ENCODE data around the gene CEP95.
"Not testable (repeated sequence)": the region's sequence is repeated elsewhere in the genome, so short reads cannot be mapped to it uniquely, and the experiment has no call there.

The CEP95 gene, protein sequence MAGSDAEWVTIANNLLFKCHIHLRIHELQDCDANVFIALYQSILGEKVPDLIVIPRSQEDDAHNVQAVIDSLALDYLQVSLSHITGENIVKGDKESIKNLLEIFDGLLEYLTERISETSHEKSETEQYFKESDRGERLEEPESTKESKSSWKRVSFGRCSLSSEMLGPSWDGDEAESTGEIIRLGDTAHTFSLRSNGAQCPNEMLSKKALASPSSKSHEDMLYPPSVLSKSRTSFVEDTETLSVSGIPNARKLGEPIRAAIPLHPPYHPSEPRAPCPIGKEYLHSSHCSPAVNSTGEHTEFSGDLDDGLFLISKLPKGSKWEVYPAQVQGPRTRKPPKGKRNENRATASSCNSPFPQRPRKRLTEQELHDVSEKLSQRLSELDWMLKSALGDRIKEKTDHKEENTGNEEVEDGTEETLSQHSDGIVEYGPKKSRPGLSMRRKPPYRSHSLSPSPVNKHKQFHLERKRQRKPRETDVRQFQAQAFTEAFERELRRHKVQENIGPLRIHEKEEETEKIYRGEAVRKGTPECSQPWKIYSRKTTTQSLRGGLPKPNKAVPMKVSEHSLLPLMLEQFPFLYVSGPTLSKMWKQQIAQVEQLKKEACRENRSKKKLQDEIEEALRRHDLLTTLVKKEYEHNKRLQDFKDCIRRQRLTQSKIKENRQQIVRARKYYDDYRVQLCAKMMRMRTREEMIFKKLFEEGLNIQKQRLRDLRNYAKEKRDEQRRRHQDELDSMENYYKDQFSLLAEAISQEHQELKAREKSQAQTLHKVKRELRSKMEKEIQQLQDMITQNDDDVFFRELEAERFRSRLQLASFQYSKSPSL

GRCh38 chr17:64506576-64507412 is at the start of gene CEP95:
TSS of gene CEP95 (plus strand) at chr17:64506977. CDS start at chr17:64507098, 121 bp downstream.
- DNase-seq: peak; percentile 97

- no peak for DNase-seq
Observed at GRCh38 chr17:64457156-64457555, 49.6 kb upstream of the CEP95 start.

DNA sequence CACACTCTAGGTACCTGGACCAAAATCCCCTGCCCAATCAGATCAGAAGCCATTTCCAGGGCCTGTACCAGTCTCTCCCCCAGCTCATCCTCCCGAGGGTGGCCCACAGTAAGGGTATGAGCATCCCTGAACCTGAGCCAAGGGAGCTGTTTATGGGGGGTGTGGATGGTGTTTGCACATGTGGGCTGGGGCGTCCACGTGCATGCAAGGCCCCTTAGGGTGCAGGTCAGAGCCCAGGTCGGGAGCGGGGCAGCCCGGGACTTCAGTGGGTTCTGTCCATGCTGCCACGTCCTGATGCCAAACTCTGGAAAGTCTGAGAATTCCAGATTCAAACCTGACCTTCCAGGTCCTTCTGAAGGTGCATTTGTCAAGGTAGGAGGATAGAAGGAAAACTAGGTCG is 48.0 kb upstream of the CEP95 start:
- no peak for DNase-seq

DNA sequence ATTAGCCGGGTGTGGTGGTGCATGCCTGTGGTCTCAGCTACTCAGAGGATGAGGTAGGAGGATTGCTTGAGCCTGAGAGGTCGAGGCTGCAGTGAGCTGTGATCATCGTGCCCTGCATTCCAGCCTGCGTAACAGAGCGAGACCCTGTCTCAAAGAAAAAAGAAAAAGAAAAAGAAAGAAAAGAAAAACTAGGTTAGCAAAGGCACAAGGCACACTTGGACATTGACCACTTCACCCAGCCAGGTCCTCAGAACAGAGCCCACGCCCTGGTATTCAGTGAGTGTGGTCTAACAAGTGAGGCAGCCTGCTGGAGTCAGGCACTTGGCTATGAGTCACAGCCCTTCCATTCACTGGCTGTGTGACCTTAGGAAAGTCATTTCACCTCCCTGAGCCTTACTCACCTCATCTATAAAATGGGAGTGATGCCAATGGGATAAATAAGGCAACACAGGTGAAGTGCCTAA is 47.5 kb upstream of the CEP95 start:
- DNase-seq: no peak

GRCh38 chr17:64459818-64460217 is 47.0 kb upstream of the CEP95 start:
- not testable (repeated sequence) for DNase-seq

GRCh38 chr17:64460955-64461354 is 45.8 kb upstream of the CEP95 start:
- DNase-seq: no peak

GRCh38 chr17:64461788-64462187 is 45.0 kb upstream of the CEP95 start:
- DNase-seq: no peak

- no peak for DNase-seq
Observed at GRCh38 chr17:64466019-64466735, 40.6 kb upstream of the CEP95 start.

DNA sequence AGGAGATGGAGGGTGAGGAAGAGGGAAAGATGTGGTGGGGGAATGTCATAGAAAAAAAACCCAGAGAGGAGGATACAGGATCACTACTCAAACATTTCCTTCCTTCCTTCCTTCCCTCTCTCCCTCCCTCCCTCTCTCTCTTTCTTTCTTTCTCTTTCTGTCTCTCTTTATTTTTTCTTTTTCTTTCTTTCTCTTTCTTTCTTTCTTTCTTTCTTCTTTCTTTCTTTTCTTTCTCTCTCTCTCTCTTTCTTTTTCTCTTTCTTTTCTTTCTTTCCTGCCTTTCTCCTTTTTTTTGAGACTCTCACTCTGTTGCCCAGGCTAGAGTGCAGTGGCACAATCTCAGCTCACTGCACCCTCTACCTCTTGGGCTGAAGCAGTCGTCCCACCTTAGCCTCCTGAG is 39.9 kb upstream of the CEP95 start:
- DNase-seq: not testable (repeated sequence)

DNA sequence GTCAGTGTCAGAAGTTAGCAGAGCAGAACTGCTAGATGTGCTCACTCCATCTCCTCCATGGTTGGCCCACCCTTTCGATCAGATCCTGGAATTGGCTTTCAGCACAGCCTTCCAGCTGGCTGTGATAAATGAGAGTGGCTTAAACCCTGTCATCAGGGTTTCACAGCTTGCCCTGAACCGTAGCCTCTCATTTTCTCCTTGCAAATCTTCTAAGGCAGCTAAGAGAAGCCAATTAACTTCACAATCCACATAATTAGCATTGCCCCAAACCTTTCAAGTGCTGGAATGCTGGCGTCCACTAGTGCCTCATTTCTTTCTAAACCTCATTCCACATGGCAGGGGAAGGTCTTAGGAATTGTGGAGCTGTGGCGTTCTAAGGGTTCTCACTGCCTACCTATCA is 36.2 kb upstream of the CEP95 start:
- no peak for DNase-seq

GRCh38 chr17:64471440-64471839 is 35.3 kb upstream of the CEP95 start:
- DNase-seq: no peak

GRCh38 chr17:64472564-64472963 is 34.2 kb upstream of the CEP95 start:
- no peak for DNase-seq

DNA sequence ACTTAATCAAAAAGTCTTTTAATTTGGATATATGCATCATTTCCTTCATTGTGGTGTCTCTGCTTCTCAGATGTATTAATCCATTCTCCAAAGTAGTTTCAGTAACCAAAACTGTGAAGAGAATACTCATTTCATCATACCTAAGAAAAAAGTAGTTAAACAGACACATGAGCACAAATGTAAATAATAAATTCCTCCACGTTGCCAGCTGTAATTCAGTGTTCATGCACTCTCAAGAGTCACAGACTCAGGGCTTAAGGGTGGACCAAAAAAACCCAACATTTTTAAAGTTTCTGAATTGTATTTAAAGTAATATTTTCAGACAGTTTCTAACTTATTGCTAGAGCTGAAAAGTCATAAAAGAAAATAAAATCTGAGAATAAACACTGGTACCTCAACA is 28.9 kb upstream of the CEP95 start:
- DNase-seq: no peak

DNA sequence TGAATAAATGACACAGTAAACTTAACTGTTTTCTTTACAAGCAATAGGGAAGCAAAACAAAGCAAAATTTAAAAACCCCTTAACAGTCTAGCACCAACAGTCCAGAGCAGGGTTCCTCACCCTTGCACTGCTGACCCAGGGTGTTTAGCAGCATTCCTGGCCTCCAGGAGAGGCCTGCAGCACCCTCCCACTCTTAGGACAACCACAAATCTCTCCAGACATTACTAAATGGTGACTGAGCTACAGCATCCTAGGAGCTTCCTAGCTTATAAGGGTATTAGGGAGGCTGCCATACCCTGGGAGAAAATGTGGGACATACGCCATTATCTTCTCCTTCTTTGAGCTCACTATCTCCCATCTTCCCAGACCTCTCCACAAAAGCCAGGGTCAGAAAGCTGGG is 25.8 kb upstream of the CEP95 start:
- no peak for DNase-seq

- DNase-seq: no peak
Observed at GRCh38 chr17:64484380-64484779, 22.4 kb upstream of the CEP95 start.

DNA sequence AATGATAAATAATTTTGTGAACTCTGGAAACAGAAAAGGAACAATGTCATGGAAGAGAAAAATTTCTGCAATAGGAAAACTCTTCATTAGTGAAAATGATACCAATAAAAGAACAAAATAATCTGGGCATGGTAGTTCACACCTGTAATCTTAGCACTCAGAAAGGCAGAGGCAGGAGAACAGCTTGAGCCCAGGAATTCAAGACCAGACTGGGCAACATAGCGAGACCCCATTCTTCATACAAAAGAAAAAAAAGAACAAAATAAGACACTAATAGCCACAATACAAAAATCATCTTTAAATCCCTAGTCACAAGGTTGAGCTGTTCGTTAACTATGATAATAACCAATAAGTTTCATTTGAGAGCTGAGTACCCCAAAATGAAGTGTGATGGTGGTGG is 18.5 kb upstream of the CEP95 start:
- no peak for DNase-seq

DNA sequence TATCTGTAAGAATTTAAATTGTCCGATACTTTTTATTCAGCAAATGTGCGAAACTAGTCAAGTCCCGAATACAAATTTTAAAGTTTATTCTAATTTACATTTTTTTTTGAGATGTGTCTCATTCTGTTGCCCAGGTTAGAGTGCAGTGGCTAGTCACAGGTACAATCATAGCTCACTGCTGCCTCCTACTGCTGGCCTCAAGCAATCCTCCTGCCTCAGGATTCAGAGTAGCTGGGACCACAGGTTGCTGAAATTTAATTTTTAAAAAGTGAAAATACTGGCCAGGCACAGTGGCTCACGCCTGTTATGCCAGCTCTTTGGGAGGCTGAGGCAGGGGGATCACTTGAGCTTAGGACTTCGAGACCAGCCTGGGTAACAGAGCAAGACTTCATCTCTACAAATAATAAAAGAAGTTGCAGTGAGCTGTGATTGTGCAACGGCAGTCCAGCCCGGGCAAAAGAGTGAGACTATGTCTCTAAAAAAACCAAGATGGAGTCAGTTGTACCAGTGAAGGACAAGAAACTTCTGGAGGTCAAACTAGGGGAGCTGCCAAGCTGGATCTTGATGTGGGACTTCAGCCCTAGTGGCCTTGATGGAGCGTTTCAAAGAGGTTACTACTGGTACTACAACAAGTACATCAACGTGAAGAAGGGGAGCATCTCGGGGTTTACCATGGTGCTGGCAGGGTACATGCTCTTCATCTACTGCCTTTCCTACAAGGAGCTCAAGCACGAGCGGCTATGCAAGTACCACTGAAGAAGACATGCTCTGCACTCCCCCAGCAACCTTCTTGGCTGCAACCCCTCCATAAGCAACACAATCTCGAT is 15.5 kb upstream of the CEP95 start:
- DNase-seq: peak; percentile 66

DNA sequence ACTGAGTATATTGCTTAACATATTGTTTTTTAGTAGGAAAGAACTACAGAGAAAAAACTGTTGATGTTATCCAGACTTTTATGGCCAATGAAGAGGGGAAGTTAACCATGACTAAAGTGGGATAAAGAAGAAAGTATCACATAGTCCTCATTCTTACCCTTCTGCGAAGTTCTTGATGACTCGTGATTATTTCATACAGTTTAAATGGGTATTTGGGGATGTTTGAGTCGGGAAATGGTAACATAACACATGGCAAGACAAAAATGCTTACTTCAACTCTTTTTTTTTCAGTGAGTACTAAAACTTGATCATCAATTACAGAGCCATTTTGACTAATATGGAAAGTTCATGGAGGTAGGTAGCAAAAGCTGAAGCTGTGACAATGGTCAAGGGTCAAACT is 14.8 kb upstream of the CEP95 start:
- no peak for DNase-seq

- DNase-seq: peak; percentile 41
Observed at GRCh38 chr17:64492481-64493109, 14.2 kb upstream of the CEP95 start.

DNA sequence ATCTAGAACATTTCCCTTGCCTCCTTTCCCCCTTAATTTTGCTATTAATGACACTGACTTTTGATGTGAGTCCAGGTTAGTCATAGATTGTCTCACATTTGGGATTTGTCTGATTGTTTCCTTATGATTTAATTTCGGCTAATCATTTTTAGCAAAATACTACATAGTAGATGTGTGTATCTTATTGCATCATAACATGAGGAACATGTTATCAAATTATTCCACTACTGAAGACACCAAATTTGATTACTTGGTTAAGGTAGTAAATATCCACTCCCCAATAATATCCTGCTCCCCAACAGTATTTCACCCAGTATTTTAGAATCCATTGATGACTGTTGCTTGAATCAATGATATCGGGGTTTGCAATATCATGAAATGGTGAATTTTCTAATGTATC is 12.7 kb upstream of the CEP95 start:
- DNase-seq: no peak

DNA sequence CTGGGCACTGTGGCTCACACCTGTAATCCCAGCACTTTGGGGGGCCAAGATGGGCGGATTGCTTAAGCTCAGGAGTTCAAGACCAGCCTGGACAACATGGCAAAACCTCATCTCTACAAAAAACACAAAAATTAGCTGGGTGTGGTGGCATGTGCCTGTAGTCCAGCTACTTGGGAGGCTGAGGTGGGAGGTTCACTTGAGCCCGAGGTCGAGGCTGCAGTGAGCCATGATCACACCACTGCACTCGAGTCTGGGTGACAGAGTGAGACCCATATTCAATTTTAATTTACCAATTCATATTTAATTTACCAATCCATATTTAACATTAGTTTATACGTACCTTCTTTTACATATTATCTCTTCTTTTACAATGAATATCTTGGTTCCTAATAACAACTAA is 11.5 kb upstream of the CEP95 start:
- not testable (repeated sequence) for DNase-seq

Data from CD4-positive, alpha-beta T cell treated with Interleukin-6 for 4 hours (primary cell).